Esophagus muscularis mucosa (tissue), 4 donors: Measurements from ENCODE around the gene FBXO2.

Source experiments
- EP300 ChIP-seq: sonication (generic); formaldehyde crosslinking; IDR thresholded peaks from one replicate; pipeline ENCODE4 v1.6.1; 2017; ENCODE audit warnings: antibody characterized with exemption
- POLR2A ChIP-seq: fragments of 450-650 bp; IDR thresholded peaks from one replicate; pipeline ENCODE4 v1.6.1; 2017; ENCODE audit warnings: antibody characterized with exemption, moderate library complexity, mild to moderate bottlenecking, low read depth
- POLR2AphosphoS5 ChIP-seq, 2 donors: sonication (generic); formaldehyde crosslinking; IDR thresholded peaks; one replicate each; pipeline ENCODE4 v1.6.1; 2017; ENCODE audit warnings: antibody characterized with exemption in 2 of 2
- TF ChIP-seq, protein P1 (sequence below), 3 experiments: fragments of 200-600 bp in 2 of 3; fragments of 450-650 bp in 1 of 3; sonication (generic) in 2 of 3; IDR thresholded peaks; one replicate each; pipeline ENCODE4 v1.5.1; 2017 to 2019; ENCODE audit warnings: antibody characterized with exemption in 3 of 3, mild to moderate bottlenecking in 2 of 3, moderate library complexity in 1 of 3

DNA sequence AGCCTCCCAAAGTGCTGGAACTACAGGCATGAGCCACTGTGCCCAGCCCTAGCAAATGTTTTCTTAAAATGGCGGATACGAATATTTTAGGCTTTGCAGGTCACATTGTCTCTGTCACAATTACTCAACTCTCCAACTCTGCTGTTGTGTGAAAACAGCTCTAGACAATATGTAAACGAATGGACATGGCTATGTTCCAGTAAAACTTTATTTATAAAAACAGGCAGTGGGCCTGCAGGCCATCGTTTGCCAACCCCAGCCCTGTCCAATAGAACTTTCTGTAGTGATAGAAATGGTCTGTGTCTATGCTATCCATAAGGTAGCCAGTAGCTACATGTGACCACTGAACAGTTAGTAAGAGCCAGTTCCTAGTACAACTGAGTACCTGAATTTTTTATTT, 5.5 kb upstream of the FBXO2 start:
- TF ChIP-seq, protein P1, sequence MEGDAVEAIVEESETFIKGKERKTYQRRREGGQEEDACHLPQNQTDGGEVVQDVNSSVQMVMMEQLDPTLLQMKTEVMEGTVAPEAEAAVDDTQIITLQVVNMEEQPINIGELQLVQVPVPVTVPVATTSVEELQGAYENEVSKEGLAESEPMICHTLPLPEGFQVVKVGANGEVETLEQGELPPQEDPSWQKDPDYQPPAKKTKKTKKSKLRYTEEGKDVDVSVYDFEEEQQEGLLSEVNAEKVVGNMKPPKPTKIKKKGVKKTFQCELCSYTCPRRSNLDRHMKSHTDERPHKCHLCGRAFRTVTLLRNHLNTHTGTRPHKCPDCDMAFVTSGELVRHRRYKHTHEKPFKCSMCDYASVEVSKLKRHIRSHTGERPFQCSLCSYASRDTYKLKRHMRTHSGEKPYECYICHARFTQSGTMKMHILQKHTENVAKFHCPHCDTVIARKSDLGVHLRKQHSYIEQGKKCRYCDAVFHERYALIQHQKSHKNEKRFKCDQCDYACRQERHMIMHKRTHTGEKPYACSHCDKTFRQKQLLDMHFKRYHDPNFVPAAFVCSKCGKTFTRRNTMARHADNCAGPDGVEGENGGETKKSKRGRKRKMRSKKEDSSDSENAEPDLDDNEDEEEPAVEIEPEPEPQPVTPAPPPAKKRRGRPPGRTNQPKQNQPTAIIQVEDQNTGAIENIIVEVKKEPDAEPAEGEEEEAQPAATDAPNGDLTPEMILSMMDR (IDR thresholded peaks at IDR 0.05) = no peak
- TF ChIP-seq POLR2A (no peak), POLR2AphosphoS5 (IDR thresholded peaks at IDR 0.05) (no peak), EP300 (no peak)
